A549 (cell line): ENCODE measurements around the gene OR4K14. TPM values are rescaled to one million over a fixed set of nuclear protein-coding genes. Genes with fewer than 3 reads are reported as not detected.

Experiments
- ATAC-seq, 2 experiments: fragments of 200-7000 bp in 1 of 2; fragments of >200 bp in 1 of 2; cut with Nextera tagmentation in 1 of 2; cut with Tn5 transposase in 1 of 2; 3 replicates each; pipeline versions ENCODE4 v1.8.0 to v1.9.1; 2018 to 2020; ENCODE audit warnings: mild to moderate bottlenecking in 1 of 2, moderate library complexity in 1 of 2
- CTCF ChIA-PET: fragments of 300-600 bp; sonication (Branson Sonifier 250); formaldehyde crosslinking; extraction: SDS; loops from one replicate; lab custom pipeline; 2021; ENCODE audit warnings: antibody characterized with exemption, inconsistent platforms; lab: Yijun Ruan, JAX
- POLR2A ChIA-PET: fragments of 350-600 bp; formaldehyde crosslinking; extraction: SDS; loops from one replicate; lab custom pipeline; 2021; ENCODE audit warnings: antibody characterized with exemption, inconsistent platforms; lab: Yijun Ruan, JAX
- DNase-seq, 2 experiments: peaks; one replicate each; pipeline versions ENCODE4 v3.0.0 to v3.0.0-alpha.2; 2011 to 2016; ENCODE audit warnings: low read depth in 1 of 2, low spot score in 1 of 2
- FAIRE-seq: peaks from 2 replicates; lab custom pipeline; 2011; peaks lifted over from hg19 to GRCh38; lab: Jason Lieb, UNC
- H3K27ac ChIP-seq, 2 experiments: fragments of >200 bp; sonication (Bioruptor Twin); formaldehyde crosslinking; 3 replicates each; pipeline ENCODE4 v1.5.1; 2016 to 2017
- H3K4me1 ChIP-seq: fragments of >200 bp; sonication (Bioruptor Twin); formaldehyde crosslinking; 3 replicates; pipeline ENCODE4 v1.6.1; 2016
- H3K4me2 ChIP-seq: fragments of >200 bp; sonication (Bioruptor Twin); formaldehyde crosslinking; 3 replicates; pipeline ENCODE4 v1.6.1; 2016
- H3K4me3 ChIP-seq: fragments of >200 bp; sonication (Bioruptor Twin); formaldehyde crosslinking; 3 replicates; pipeline ENCODE4 v1.5.1; 2016
- H3K9me3 ChIP-seq: fragments of >200 bp; sonication (Bioruptor Twin); formaldehyde crosslinking; 3 replicates; pipeline ENCODE4 v1.6.1; 2016
- BHLHE40 ChIP-seq: IDR thresholded peaks from 2 replicates; pipeline ENCODE4 v1.6.1; 2012; ENCODE audit warnings: low read depth, low read length, inconsistent platforms
- CBX2 ChIP-seq: fragments of 200-600 bp; sonication (generic); IDR thresholded peaks from 2 replicates; pipeline ENCODE4 v1.6.1; 2016; ENCODE audit warnings: low read depth, mild to moderate bottlenecking, borderline replicate concordance
- CBX8 ChIP-seq: fragments of 200-600 bp; sonication (generic); IDR thresholded peaks from 2 replicates; pipeline ENCODE4 v1.6.1; 2016
- EHF ChIP-seq: fragments of 250-450 bp; sonication (Bioruptor Pico); IDR thresholded peaks from 2 replicates; pipeline ENCODE4 v1.5.0; 2020; ENCODE audit warnings: mild to moderate bottlenecking
- EHMT2 ChIP-seq: fragments of 200-600 bp; sonication (generic); IDR thresholded peaks from 2 replicates; pipeline ENCODE4 v1.6.1; 2016; ENCODE audit warnings: antibody characterized with exemption, low read depth, mild to moderate bottlenecking, moderate library complexity
- FOSB ChIP-seq: fragments of 250-450 bp; sonication (Bioruptor Pico); IDR thresholded peaks from 2 replicates; pipeline ENCODE4 v1.5.0; 2020; ENCODE audit warnings: mild to moderate bottlenecking, moderate library complexity
- FOSL2 ChIP-seq, 2 experiments: fragments of 450-650 bp in 1 of 2; fragments of >200 bp in 1 of 2; sonication (Bioruptor Twin) in 1 of 2; formaldehyde crosslinking; IDR thresholded peaks; 2 replicates each; pipeline versions ENCODE4 v1.5.0 to v1.6.1; 2016 to 2020; ENCODE audit warnings: mild to moderate bottlenecking in 1 of 2, moderate library complexity in 1 of 2
- GATA3 ChIP-seq: IDR thresholded peaks from 2 replicates; pipeline ENCODE4 v1.6.1; 2012; ENCODE audit warnings: borderline replicate concordance
- HDAC2 ChIP-seq: fragments of 200-600 bp; sonication (generic); IDR thresholded peaks from 2 replicates; pipeline ENCODE4 v1.6.1; 2016
- JUNB ChIP-seq: fragments of >200 bp; sonication (Bioruptor Twin); formaldehyde crosslinking; IDR thresholded peaks from 2 replicates; pipeline ENCODE4 v1.6.1; 2016
- MAFK ChIP-seq: fragments of 450-650 bp; IDR thresholded peaks from 2 replicates; pipeline ENCODE4 v1.6.1; 2014; ENCODE audit not compliant: partially characterized antibody
- RARB ChIP-seq: fragments of 250-450 bp; sonication (Bioruptor Pico); IDR thresholded peaks from 2 replicates; pipeline ENCODE4 v1.8.0; 2021; ENCODE audit warnings: mild to moderate bottlenecking, moderate library complexity
- ZC3H11A ChIP-seq: fragments of 450-650 bp; IDR thresholded peaks from 2 replicates; pipeline ENCODE4 v1.6.1; 2014; ENCODE audit warnings: antibody characterized with exemption, mild to moderate bottlenecking
- ZFP36 ChIP-seq: fragments of 450-650 bp; IDR thresholded peaks from 2 replicates; pipeline ENCODE4 v1.6.1; 2014; ENCODE audit warnings: borderline replicate concordance; ENCODE audit not compliant: partially characterized antibody
- ZNF302 ChIP-seq: fragments of 250-450 bp; sonication (Bioruptor Pico); IDR thresholded peaks from 2 replicates; pipeline ENCODE4 v1.9.0; 2021; ENCODE audit warnings: inconsistent platforms, mild to moderate bottlenecking, moderate library complexity
- WGBS: methylation state at CpG from one replicate; pipeline ENCODE4 v1.1.6; 2017; ENCODE audit errors: missing lambda C conversion rate; 5-methylcytosine and 5-hydroxymethylcytosine counted together
- polyA minus RNA-seq: library from RNA; depleted of rRNA, polyadenylated mRNA; stranded (reverse); fragments of >200 nt; gene quantifications from 2 replicates; pipeline ENCODE4 v1.2.3, GENCODE V29; 2011; rRNA and poly(A)+ RNA removed
- polyA plus RNA-seq, 4 experiments: library from polyadenylated mRNA; depleted of rRNA in 3 of 4; stranded (reverse); fragments of >200 nt; fragmentation: RNase III in 1 of 4; extraction: RNeasy Plus Mini Kit Qiagen cat#74134 plus additional on column Dnase treatment in 1 of 4; gene quantifications; 2 replicates in 3 of 4; 3 replicates in 1 of 4; pipeline ENCODE4 v1.2.3, GENCODE V29; 2011 to 2017
- TF ChIP-seq, protein P1 (sequence below): fragments of >200 bp; sonication (Bioruptor Twin); formaldehyde crosslinking; IDR thresholded peaks from 2 replicates; pipeline ENCODE4 v1.6.1; 2016
- TF ChIP-seq, protein P2 (sequence below): fragments of 150-350 bp; IDR thresholded peaks from 2 replicates; pipeline ENCODE4 v1.6.1; 2014; ENCODE audit warnings: low read depth, mild to moderate bottlenecking, low read length
- TF ChIP-seq, protein P3 (sequence below): IDR thresholded peaks from 2 replicates; pipeline ENCODE4 v1.6.1; 2012; ENCODE audit warnings: low read depth, borderline replicate concordance
- TF ChIP-seq, protein P4 (sequence below): fragments of 200-600 bp; sonication (generic); IDR thresholded peaks from 2 replicates; pipeline ENCODE4 v1.6.1; 2016; ENCODE audit warnings: antibody characterized with exemption, mild to moderate bottlenecking, moderate library complexity

Gene OR4K14, protein sequence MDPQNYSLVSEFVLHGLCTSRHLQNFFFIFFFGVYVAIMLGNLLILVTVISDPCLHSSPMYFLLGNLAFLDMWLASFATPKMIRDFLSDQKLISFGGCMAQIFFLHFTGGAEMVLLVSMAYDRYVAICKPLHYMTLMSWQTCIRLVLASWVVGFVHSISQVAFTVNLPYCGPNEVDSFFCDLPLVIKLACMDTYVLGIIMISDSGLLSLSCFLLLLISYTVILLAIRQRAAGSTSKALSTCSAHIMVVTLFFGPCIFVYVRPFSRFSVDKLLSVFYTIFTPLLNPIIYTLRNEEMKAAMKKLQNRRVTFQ
- polyA plus RNA-seq (2011; rRNA removed) (not detected in 2 replicates), polyA plus RNA-seq (2017; fragmentation: RNase III; extraction: RNeasy Plus Mini Kit Qiagen cat#74134 plus additional on column Dnase treatment) (not detected in 3 replicates), polyA minus RNA-seq (not detected in 2 replicates)
- polyA plus RNA-seq (2012; cell fraction: cytosol; rRNA removed) = not detected in 2 replicates
- not detected in 2 replicates for polyA plus RNA-seq (2012; cell fraction: nucleus; rRNA removed)

DNA sequence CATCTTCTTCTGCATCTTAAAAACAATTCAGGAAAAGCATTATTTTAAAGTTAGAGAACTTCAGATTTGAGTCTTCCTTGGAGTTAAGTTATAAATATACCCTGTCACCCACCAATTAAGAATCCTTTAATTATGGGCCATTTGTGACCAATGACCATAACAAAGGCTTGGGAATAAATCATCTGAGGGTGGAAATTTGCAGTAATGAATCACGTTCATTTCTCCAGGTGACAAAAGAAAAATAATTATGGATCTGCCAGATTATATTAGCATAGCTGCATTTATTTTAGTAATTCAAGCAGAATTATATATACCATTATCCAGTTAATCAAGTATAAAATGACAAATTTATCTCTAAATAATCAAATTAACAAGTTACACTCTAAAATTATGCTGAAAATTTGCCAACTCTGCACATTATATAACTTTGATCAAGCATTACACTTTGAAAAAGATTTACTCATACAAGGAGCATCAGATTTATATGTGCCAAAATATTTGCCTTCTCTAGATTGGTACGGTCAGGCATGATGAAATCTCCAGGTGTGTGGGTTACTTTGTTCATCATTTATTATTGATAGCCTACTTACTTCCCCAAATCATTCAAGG is at the start of gene OR4K14:
Gene OR4K14 (minus strand): TSS at position 51 of the 609 bp plus-strand sequence. CDS start 4,114 bp downstream, outside the sequence.
- 13% methylated on average over 2 of the region's 2 CpGs for WGBS

DNA sequence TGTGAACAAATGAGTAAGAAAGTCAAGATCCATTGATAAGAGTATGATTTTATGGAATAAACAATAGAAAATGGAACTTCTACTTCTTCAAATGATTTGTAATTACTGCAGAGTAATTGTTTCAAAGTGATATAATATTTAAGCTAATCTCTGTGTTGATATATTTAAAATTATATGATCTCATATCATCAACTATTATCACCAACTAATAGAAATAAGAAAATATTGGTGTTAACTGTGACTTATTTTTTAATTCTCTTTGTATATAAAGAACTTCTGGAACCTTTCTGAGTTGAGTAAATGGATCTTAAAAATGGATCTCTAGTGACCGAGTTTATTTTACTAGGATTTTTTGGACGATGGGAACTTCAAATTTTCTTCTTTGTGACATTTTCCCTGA is 40.6 kb upstream of the OR4K14 start, which contains the start of gene OR4L1:
Gene OR4L1 (plus strand): TSS at position 301 of the 400 bp plus-strand sequence. CDS start 0 bp downstream, at position 301.
- no peak within 1 kb of the TSS for H3K27ac ChIP-seq
- CTCF ChIA-PET = no interaction called here
- no peaks in the 10 kb centered on the region for H3K9me3 ChIP-seq
- H3K4me3 ChIP-seq = no peak within 1 kb of the TSS
- no peak for ATAC-seq
- TF ChIP-seq CBX2 = no peak
- TF ChIP-seq, protein P1, sequence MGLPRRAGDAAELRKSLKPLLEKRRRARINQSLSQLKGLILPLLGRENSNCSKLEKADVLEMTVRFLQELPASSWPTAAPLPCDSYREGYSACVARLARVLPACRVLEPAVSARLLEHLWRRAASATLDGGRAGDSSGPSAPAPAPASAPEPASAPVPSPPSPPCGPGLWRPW = no peak
- TF ChIP-seq, protein P2, sequence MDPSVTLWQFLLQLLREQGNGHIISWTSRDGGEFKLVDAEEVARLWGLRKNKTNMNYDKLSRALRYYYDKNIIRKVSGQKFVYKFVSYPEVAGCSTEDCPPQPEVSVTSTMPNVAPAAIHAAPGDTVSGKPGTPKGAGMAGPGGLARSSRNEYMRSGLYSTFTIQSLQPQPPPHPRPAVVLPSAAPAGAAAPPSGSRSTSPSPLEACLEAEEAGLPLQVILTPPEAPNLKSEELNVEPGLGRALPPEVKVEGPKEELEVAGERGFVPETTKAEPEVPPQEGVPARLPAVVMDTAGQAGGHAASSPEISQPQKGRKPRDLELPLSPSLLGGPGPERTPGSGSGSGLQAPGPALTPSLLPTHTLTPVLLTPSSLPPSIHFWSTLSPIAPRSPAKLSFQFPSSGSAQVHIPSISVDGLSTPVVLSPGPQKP = no peak
- TF ChIP-seq ZNF302 (CRISPR knock-in tag) = no peak
- TF ChIP-seq, protein P3, sequence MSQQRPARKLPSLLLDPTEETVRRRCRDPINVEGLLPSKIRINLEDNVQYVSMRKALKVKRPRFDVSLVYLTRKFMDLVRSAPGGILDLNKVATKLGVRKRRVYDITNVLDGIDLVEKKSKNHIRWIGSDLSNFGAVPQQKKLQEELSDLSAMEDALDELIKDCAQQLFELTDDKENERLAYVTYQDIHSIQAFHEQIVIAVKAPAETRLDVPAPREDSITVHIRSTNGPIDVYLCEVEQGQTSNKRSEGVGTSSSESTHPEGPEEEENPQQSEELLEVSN = no peak
- TF ChIP-seq JUNB = no peak
- TF ChIP-seq FOSL2 (IDR thresholded peaks at IDR 0.05) = no peak
- TF ChIP-seq FOSL2 (CRISPR knock-in tag; IDR thresholded peaks at IDR 0.05) = no peak
- TF ChIP-seq MAFK = no peak
- TF ChIP-seq, all 56 proteins: peak for 0
- FAIRE-seq = no peak
- POLR2A ChIA-PET = no interaction called here
- Histone ChIP-seq H3K4me1 (no peaks in the 10 kb centered on the region), H3K4me2 (no peak within 1 kb of the TSS)
- 35% methylated on average over 2 of the region's 2 CpGs for WGBS
- no peak for DNase-seq

More for the DNA sequence above, at the start of gene OR4K14:
- ATAC-seq = no peak
- peak; percentile 76 for TF ChIP-seq MAFK
- TF ChIP-seq RARB (CRISPR knock-in tag) = no peak
- DNase-seq = no peak
- Histone ChIP-seq H3K9me3 (no peaks in the 10 kb centered on the region), H3K4me2 (no peak within 1 kb of the TSS), H3K27ac (no peak within 1 kb of the TSS), H3K4me1 (no peaks in the 10 kb centered on the region), H3K4me3 (no peak within 1 kb of the TSS)
- CTCF ChIA-PET = no interaction called here
- POLR2A ChIA-PET = no interaction called here
- no peak for FAIRE-seq

DNA sequence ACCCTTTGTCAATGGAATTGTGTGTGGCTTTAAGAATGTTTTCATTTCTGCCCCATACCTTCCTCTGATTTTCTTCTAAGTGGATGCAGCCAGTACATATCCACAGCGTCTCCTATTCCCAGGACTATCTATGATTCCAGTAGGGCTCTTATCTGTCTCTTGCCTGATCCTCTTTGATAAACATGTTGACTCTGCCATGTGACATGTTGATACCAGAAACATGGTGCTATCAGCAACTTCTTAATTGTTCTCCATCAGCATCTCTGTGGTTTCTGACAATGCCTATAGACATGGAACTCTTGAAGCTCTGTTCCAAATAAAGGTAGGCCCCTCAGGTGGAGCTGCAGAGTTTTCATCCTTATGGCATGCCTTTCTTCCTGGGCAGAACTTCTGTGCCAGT is 29.1 kb upstream of the OR4K14 start:
- FAIRE-seq (no peak), ATAC-seq (no peak), DNase-seq (no peak)
- WGBS = 3% methylated on average over 1 of the region's 1 CpG
- ChIA-PET POLR2A (no interaction called here), CTCF (interaction anchor here (0.6 kb wide), 1 partner anchor 106 kb away, joined by 5 read pairs; no protein-coding TSS in a partner anchor)
- H3K27ac ChIP-seq = no peak overlapping the region
- TF ChIP-seq MAFK = no peak
- no peak for TF ChIP-seq ZFP36
- no peak for TF ChIP-seq JUNB
- no peak for TF ChIP-seq EHF (CRISPR knock-in tag)
- no peak for TF ChIP-seq EHMT2
- no peak for TF ChIP-seq HDAC2
- TF ChIP-seq, protein P4, sequence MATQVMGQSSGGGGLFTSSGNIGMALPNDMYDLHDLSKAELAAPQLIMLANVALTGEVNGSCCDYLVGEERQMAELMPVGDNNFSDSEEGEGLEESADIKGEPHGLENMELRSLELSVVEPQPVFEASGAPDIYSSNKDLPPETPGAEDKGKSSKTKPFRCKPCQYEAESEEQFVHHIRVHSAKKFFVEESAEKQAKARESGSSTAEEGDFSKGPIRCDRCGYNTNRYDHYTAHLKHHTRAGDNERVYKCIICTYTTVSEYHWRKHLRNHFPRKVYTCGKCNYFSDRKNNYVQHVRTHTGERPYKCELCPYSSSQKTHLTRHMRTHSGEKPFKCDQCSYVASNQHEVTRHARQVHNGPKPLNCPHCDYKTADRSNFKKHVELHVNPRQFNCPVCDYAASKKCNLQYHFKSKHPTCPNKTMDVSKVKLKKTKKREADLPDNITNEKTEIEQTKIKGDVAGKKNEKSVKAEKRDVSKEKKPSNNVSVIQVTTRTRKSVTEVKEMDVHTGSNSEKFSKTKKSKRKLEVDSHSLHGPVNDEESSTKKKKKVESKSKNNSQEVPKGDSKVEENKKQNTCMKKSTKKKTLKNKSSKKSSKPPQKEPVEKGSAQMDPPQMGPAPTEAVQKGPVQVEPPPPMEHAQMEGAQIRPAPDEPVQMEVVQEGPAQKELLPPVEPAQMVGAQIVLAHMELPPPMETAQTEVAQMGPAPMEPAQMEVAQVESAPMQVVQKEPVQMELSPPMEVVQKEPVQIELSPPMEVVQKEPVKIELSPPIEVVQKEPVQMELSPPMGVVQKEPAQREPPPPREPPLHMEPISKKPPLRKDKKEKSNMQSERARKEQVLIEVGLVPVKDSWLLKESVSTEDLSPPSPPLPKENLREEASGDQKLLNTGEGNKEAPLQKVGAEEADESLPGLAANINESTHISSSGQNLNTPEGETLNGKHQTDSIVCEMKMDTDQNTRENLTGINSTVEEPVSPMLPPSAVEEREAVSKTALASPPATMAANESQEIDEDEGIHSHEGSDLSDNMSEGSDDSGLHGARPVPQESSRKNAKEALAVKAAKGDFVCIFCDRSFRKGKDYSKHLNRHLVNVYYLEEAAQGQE = no peak
- no peak for TF ChIP-seq ZC3H11A
- no peak for TF ChIP-seq GATA3
- TF ChIP-seq FOSB = no peak
- TF ChIP-seq BHLHE40 = no peak
- no peak for TF ChIP-seq CBX8
- no peak overlapping the region for H3K4me3 ChIP-seq
- H3K4me1 ChIP-seq = no peaks in the 10 kb centered on the region
- no peaks in the 10 kb centered on the region for H3K9me3 ChIP-seq
- no peak overlapping the region for H3K4me2 ChIP-seq
